Measurements from ENCODE around the gene C8B.

Gene C8B

DNA sequence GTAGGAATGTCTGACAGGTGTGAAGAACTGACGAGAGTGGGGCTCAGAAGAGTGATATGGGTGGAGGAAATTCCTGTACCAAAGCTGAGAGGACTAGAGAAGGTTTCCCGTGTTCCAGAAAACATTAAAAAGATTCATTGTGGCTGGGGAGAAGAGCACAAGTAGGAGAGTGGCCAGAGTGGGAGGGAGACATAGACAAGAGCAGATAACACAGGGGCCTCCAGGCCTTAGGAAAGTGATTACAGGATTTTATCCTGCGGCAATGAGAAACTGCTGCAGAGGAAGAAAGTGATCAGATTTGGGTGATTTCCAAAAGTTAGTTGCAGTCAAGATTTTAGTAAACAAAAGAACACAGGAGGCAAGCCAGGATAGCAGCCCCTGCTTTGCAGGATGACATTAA lies 7.9 kb downstream of the C8B start:
- Histone ChIP-seq H3K9me3 (no peaks in the 10 kb centered on the region), H3K4me1 (ENCODE audit: control insufficient read depth in 1 of 2, insufficient read depth in 1 of 2, low read depth in 1 of 2, low read length in 1 of 2) (no peaks in the 10 kb centered on the region), H3K36me3 (no peaks in the 10 kb centered on the region), H3K27ac (no peak overlapping the region), H3K4me3 (ENCODE audit: low read depth in 1 of 2, low read length in 1 of 2) (no peak overlapping the region), H3K27me3 (no peaks in the 10 kb centered on the region)
- TF ChIP-seq CTCF (IDR thresholded peaks at IDR 0.05) = no peak

DNA sequence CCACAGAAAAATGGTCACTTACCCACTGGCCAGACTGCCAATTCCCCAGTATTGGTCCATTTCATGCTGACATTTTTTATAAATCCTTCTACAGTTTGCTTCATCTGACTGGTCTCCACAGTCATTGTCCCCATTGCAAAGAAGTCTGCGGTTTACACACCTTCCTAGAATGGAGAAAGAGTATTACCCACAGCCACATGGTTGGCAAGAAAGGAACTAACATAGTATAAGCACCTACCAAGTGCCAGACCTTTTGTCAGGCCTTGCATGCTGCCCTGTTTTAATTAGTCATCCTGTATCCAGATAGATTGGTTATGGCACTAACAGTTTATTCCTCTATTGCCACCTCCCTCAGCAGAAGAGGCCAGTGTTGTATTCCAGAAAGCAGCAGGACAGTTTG lies 11.2 kb downstream of the C8B start:
- H3K9me3 ChIP-seq = no peaks in the 10 kb centered on the region
- H3K4me1 ChIP-seq (ENCODE audit: control insufficient read depth in 1 of 2, insufficient read depth in 1 of 2, low read depth in 1 of 2, low read length in 1 of 2) = no peaks in the 10 kb centered on the region
- no peak for TF ChIP-seq CTCF (IDR thresholded peaks at IDR 0.05)

GRCh38 chr1:56953386-56953785 lies 12.4 kb downstream of the C8B start:
- H3K4me1 ChIP-seq (ENCODE audit: control insufficient read depth in 1 of 2, insufficient read depth in 1 of 2, low read depth in 1 of 2, low read length in 1 of 2) = no peaks in the 10 kb centered on the region
- no peaks in the 10 kb centered on the region for H3K9me3 ChIP-seq
- no peaks in the 10 kb centered on the region for H3K36me3 ChIP-seq
- H3K27me3 ChIP-seq = no peaks in the 10 kb centered on the region
- TF ChIP-seq CTCF (IDR thresholded peaks at IDR 0.05) = no peak
- H3K27ac ChIP-seq = no peak overlapping the region
- H3K4me3 ChIP-seq (ENCODE audit: low read depth in 1 of 2, low read length in 1 of 2) = no peak overlapping the region

More for the DNA sequence above, 11.2 kb downstream of the C8B start:
- H3K27me3 ChIP-seq = no peaks in the 10 kb centered on the region
- no peak overlapping the region for H3K27ac ChIP-seq
- no peak overlapping the region for H3K4me3 ChIP-seq (ENCODE audit: low read depth in 1 of 2, low read length in 1 of 2)
- H3K36me3 ChIP-seq = no peaks in the 10 kb centered on the region

- no peaks in the 10 kb centered on the region for H3K9me3 ChIP-seq
- H3K27me3 ChIP-seq = no peaks in the 10 kb centered on the region
- H3K4me3 ChIP-seq (ENCODE audit: low read depth in 1 of 2, low read length in 1 of 2) = no peak overlapping the region
- no peak overlapping the region for H3K27ac ChIP-seq
- TF ChIP-seq CTCF (IDR thresholded peaks at IDR 0.05) = no peak
- no peaks in the 10 kb centered on the region for H3K36me3 ChIP-seq
- H3K4me1 ChIP-seq (ENCODE audit: control insufficient read depth in 1 of 2, insufficient read depth in 1 of 2, low read depth in 1 of 2, low read length in 1 of 2) = no peaks in the 10 kb centered on the region
These were observed 13.3 kb downstream of the C8B start for GRCh38 chr1:56952501-56952900.

DNA sequence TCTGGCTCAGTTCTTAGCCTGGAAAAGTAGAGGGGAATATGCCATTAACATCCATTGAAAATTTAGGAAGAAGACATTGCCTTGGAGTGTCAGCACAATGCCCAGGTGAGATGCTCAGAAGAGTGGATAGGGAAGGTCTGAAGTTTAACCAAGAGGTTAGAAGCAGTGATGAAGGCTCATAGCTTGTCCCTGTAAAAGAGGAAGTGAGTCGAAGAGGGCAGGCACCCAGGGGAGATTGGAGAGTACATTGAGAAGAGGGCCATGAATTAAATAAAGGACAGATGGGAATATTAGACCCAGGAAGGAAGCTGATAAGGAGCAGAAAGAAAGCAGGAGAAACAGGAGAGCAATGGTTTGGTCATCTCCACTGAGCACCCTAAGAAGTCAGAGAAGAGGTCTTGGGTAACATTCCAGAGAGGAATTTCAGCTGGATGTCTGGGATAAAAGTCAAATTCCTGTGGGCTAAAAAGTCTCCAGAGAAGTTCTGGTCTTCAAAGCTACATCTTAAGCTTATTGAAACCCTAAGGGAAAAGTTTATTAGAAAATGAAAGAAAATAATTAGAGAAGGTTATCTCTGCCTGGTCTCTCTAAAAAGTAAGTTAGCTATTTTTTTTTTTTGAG lies 17.3 kb downstream of the C8B start:
- H3K4me3 ChIP-seq (ENCODE audit: low read depth in 1 of 2, low read length in 1 of 2) = no peak overlapping the region
- no peak for TF ChIP-seq CTCF (IDR thresholded peaks at IDR 0.05)
- no peaks in the 10 kb centered on the region for H3K4me1 ChIP-seq (ENCODE audit: control insufficient read depth in 1 of 2, insufficient read depth in 1 of 2, low read depth in 1 of 2, low read length in 1 of 2)
- no peaks in the 10 kb centered on the region for H3K27me3 ChIP-seq
- H3K27ac ChIP-seq = no peak overlapping the region
- no peaks in the 10 kb centered on the region for H3K36me3 ChIP-seq
- no peaks in the 10 kb centered on the region for H3K9me3 ChIP-seq

- Histone ChIP-seq H3K27me3 (peaks cover 8% of the 10 kb centered on the region), H3K27ac (no peak overlapping the region), H3K4me3 (ENCODE audit: low read depth in 1 of 2, low read length in 1 of 2) (no peak overlapping the region), H3K4me1 (ENCODE audit: control insufficient read depth in 1 of 2, insufficient read depth in 1 of 2, low read depth in 1 of 2, low read length in 1 of 2) (no peaks in the 10 kb centered on the region), H3K9me3 (no peaks in the 10 kb centered on the region), H3K36me3 (no peaks in the 10 kb centered on the region)
- TF ChIP-seq CTCF (IDR thresholded peaks at IDR 0.05) = no peak
These were observed 25.8 kb downstream of the C8B start for GRCh38 chr1:56940039-56940438.

All from neutrophil (primary cell).